GOT3 (cell line): Measurements from ENCODE around the gene STAB1.

Experiments used
- DNase-seq: peaks from one replicate; lab custom pipeline; 2025; ENCODE audit warnings: mixed read lengths; lab: John Stamatoyannopoulos, UW

STAB1 gene

GRCh38 chr3:52504977-52505376 lies 9.8 kb downstream of the STAB1 start:
- no peak for DNase-seq

GRCh38 chr3:52506266-52506966 lies 11.3 kb downstream of the STAB1 start:
- DNase-seq: no peak

- no peak for DNase-seq
Observed at GRCh38 chr3:52507359-52507758, 12.2 kb downstream of the STAB1 start.

- no peak for DNase-seq
Observed at GRCh38 chr3:52509753-52510328, 14.7 kb downstream of the STAB1 start.

GRCh38 chr3:52511509-52511908 lies 16.4 kb downstream of the STAB1 start:
- DNase-seq: no peak

GRCh38 chr3:52512105-52512504 lies 17.0 kb downstream of the STAB1 start:
- no peak for DNase-seq

- DNase-seq: no peak
Observed at GRCh38 chr3:52512727-52513126, 17.6 kb downstream of the STAB1 start.

GRCh38 chr3:52513281-52513680 lies 18.1 kb downstream of the STAB1 start:
- DNase-seq: no peak

GRCh38 chr3:52514576-52514975 lies 19.4 kb downstream of the STAB1 start:
- DNase-seq: no peak

- DNase-seq: no peak
Observed at GRCh38 chr3:52515192-52515591, 20.1 kb downstream of the STAB1 start.

- DNase-seq: no peak
Observed at GRCh38 chr3:52516509-52517195, 21.5 kb downstream of the STAB1 start.

- no peak for DNase-seq
Observed at GRCh38 chr3:52517796-52518722, 22.9 kb downstream of the STAB1 start.

- DNase-seq: no peak
Observed at GRCh38 chr3:52518723-52519444, 23.7 kb downstream of the STAB1 start.

- no peak for DNase-seq
Observed at GRCh38 chr3:52519445-52520140, 24.5 kb downstream of the STAB1 start.

- DNase-seq: no peak
Observed at GRCh38 chr3:52520141-52520667, 25.1 kb downstream of the STAB1 start.

GRCh38 chr3:52520716-52521487 lies 25.8 kb downstream of the STAB1 start:
- DNase-seq: no peak

- no peak for DNase-seq
Observed at GRCh38 chr3:52521488-52521824, 26.3 kb downstream of the STAB1 start.

GRCh38 chr3:52521881-52522650 lies 26.9 kb downstream of the STAB1 start:
- DNase-seq: no peak

- DNase-seq: no peak
Observed at GRCh38 chr3:52522651-52523251, 27.6 kb downstream of the STAB1 start.
